ENCODE data around the gene C7. TPM values are rescaled to one million over a fixed set of nuclear protein-coding genes. Genes with fewer than 3 reads are reported as not detected.

Gene C7
- total and polyA plus RNA-seq, 10 of the 15 experiments (the other 5 are each of a cell fraction or from before 2014, with no cell fraction given), result 0.90 TPM; not detected in 9

GRCh38 chr5:40866844-40867243, 42.5 kb upstream of the C7 start:
- ChIA-PET SMC1A (ENCODE audit: uncharacterized antibody, unreplicated experiment) (no interaction called here), POLR2A (no interaction called here), CTCF (no interaction called here), RAD21 (ENCODE audit: unreplicated experiment) (no interaction called here)
- H3K9me3 ChIP-seq (replicated peaks; ENCODE audit: control insufficient read depth, insufficient read depth, low read length), result no peaks in the 10 kb centered on the region; the same call in 2 of the 3 replicates
- no peaks in the 10 kb centered on the region for H3K79me2 ChIP-seq (ENCODE audit: control insufficient read depth, insufficient read depth, low read length)
- H4K20me1 ChIP-seq (ENCODE audit: control insufficient read depth, insufficient read depth), result no peaks in the 10 kb centered on the region
- intact Hi-C loops (cut with micrococcal nuclease; ENCODE audit: unreplicated experiment) (no loop called here), in situ Hi-C loops (cut with MboI) (no loop called here)
- no peak overlapping the region for H3K27ac ChIP-seq (ENCODE audit: control insufficient read depth, insufficient read depth)
- FAIRE-seq (no peak), ATAC-seq (no peak), DNase-seq (ENCODE audit: low read depth, low spot score) (no peak)
- H3K4me1 ChIP-seq (ENCODE audit: control insufficient read depth, insufficient read depth, low read length), result no peaks in the 10 kb centered on the region
- H3K9ac ChIP-seq (ENCODE audit: control insufficient read depth, insufficient read depth, low read length), result no peak overlapping the region
- TF ChIP-seq POLR2AphosphoS2 (IDR thresholded peaks at IDR 0.05; ENCODE audit: low read depth, low read length) (no peak), CHD2 (IDR thresholded peaks at IDR 0.05; ENCODE audit: borderline replicate concordance, low read depth, low read length) (no peak), ZBTB11 (CRISPR knock-in tag; IDR thresholded peaks at IDR 0.05) (no peak), ETV6 (conservative IDR thresholded peaks at IDR 0.05 in 1 of 2, IDR thresholded peaks at IDR 0.05 in 1 of 2; ENCODE audit: borderline replicate concordance in 1 of 2, low read depth in 1 of 2) (no peak), E4F1 (IDR thresholded peaks at IDR 0.05; ENCODE audit: borderline replicate concordance, partially characterized antibody) (no peak), IKZF2 (IDR thresholded peaks at IDR 0.05) (no peak), POLR2A (IDR thresholded peaks at IDR 0.05; ENCODE audit: low read depth, low read length) (no peak), CBX3 (IDR thresholded peaks at IDR 0.05; ENCODE audit: borderline replicate concordance, low read depth) (no peak), DPF2 (IDR thresholded peaks at IDR 0.05) (no peak), E2F4 (IDR thresholded peaks at IDR 0.05; ENCODE audit: low read depth, low read length) (no peak), MTA2 (IDR thresholded peaks at IDR 0.05; ENCODE audit: low read depth) (no peak), NFXL1 (IDR thresholded peaks at IDR 0.05; ENCODE audit: borderline replicate concordance) (no peak), PBX3 (IDR thresholded peaks at IDR 0.05; ENCODE audit: insufficient replicate concordance, low read depth, low read length) (no peak)
- no TSS peak for BruUV-seq (replicated peaks)
- H3K4me3 ChIP-seq, result no peak overlapping the region
- no peak overlapping the region for H2AFZ ChIP-seq (ENCODE audit: control insufficient read depth, low read depth, low read length)
- no peaks in the 10 kb centered on the region for H3K36me3 ChIP-seq (ENCODE audit: control insufficient read depth in 2 of 2, insufficient read depth in 2 of 2, low read length in 1 of 2)
- H3K27me3 ChIP-seq (replicated peaks in 1 of 2; ENCODE audit: control insufficient read depth in 2 of 2, insufficient read depth in 2 of 2, low read length in 1 of 2), result no peaks in the 10 kb centered on the region; a peak in 1 of 4 replicates
- no peak overlapping the region for H3K4me2 ChIP-seq (ENCODE audit: control insufficient read depth, insufficient read depth)
- WGBS (ENCODE audit: insufficient coverage, insufficient replicate concordance, low lambda C conversion rate, missing lambda C conversion rate), result 46% methylated on average over 5 of the region's 5 CpGs
